ENCODE measurements around the gene CAAP1. TPM values are rescaled to one million over a fixed set of nuclear protein-coding genes. Genes with fewer than 3 reads are reported as not detected.
"Not testable (repeated sequence)": the region's sequence is repeated elsewhere in the genome, so short reads cannot be mapped to it uniquely, and the experiment has no call there.

Gene CAAP1
- total RNA-seq, 1 experiment from 2014 or later, result 24.1 TPM

DNA sequence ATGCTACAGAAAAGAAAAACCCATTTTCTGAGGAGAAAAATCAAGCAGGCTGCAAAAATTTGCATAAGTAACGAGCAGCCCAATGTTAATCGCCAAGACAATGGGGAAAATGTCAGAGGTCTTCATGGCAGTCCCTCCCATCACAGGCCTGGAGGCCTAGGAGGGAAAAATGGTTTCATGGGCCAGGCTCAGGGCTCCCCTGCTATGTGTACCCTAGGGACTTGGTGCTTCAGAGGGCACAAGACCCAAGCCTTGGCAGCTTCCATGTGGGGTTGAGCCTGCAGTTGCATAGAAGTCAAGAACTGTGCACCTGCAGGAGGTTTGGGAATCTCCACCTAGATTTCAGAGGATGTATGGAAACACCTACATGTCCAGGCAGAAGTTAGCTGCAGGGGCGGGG, 10.4 kb downstream of the CAAP1 start:
- DNase-seq, result no peak

DNA sequence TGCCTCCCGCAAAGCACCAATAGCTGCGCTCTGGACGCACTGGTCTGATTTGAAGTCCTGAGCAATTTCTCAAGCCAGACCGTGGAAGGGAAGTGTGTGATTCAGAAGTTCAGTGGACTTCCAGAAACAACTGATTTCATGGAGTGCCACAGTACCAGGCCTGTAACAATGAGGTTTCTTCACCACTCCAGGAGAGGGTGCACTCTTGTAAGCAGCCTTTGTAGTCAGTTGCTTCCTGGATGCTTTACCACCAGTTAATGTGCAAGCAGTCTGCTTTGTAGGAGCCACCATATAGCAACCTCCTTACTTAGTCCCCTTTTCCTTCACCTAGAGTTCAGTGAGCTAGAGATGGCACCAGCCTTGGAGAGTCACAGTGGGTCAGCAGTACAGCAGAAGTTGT, 12.3 kb downstream of the CAAP1 start:
- Histone ChIP-seq H3K4me2 (ENCODE audit: low read length) (no peak overlapping the region), H2AFZ (ENCODE audit: low read length) (no peak overlapping the region), H3K9me2 (replicated peaks; ENCODE audit: low read length) (no peaks in the 10 kb centered on the region), H4K20me1 (ENCODE audit: low read length) (no peaks in the 10 kb centered on the region), H3K9me3 (ENCODE audit: low read length) (no peaks in the 10 kb centered on the region), H3K79me2 (ENCODE audit: low read length) (no peaks in the 10 kb centered on the region), H3K27me3 (ENCODE audit: low read length) (no peaks in the 10 kb centered on the region), H3F3A (ENCODE audit: low read length, unreplicated experiment) (no peaks in the 10 kb centered on the region), H3K4me3 (ENCODE audit: low read length) (no peak overlapping the region), H3K4me1 (ENCODE audit: insufficient read depth, low read length) (no peaks in the 10 kb centered on the region), H3K36me3 (ENCODE audit: low read depth, low read length) (peaks cover 30% of the 10 kb centered on the region), H3K27ac (ENCODE audit: low read length) (no peak overlapping the region), H3K9ac (ENCODE audit: low read length) (no peak overlapping the region)
- CTCF ChIA-PET, result no interaction called here
- intact Hi-C loops (cut with micrococcal nuclease), result no loop called here
- no peak for ATAC-seq
- DNase-seq, result no peak
- TF ChIP-seq EZH2 (IDR thresholded peaks at IDR 0.05; ENCODE audit: low read length, unreplicated experiment) (no peak), EZH2phosphoT487 (IDR thresholded peaks at IDR 0.05; ENCODE audit: borderline replicate concordance, low read length) (no peak)
- TF ChIP-seq, protein P1, sequence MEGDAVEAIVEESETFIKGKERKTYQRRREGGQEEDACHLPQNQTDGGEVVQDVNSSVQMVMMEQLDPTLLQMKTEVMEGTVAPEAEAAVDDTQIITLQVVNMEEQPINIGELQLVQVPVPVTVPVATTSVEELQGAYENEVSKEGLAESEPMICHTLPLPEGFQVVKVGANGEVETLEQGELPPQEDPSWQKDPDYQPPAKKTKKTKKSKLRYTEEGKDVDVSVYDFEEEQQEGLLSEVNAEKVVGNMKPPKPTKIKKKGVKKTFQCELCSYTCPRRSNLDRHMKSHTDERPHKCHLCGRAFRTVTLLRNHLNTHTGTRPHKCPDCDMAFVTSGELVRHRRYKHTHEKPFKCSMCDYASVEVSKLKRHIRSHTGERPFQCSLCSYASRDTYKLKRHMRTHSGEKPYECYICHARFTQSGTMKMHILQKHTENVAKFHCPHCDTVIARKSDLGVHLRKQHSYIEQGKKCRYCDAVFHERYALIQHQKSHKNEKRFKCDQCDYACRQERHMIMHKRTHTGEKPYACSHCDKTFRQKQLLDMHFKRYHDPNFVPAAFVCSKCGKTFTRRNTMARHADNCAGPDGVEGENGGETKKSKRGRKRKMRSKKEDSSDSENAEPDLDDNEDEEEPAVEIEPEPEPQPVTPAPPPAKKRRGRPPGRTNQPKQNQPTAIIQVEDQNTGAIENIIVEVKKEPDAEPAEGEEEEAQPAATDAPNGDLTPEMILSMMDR (conservative IDR thresholded peaks at IDR 0.05; ENCODE audit: low read depth, low read length), result no peak
- no TSS peak for BruUV-seq (replicated peaks)
- POLR2A ChIA-PET (ENCODE audit: unreplicated experiment), result no interaction called here

More for the DNA sequence above, 10.4 kb downstream of the CAAP1 start:
- ATAC-seq, result no peak
- H3K4me2 ChIP-seq (ENCODE audit: low read length), result no peak overlapping the region
- peaks cover 4% of the 10 kb centered on the region for H3K79me2 ChIP-seq (ENCODE audit: low read length)
- no peak overlapping the region for H3K4me3 ChIP-seq (ENCODE audit: low read length)
- H3K27ac ChIP-seq (ENCODE audit: low read length), result no peak overlapping the region
- H3K4me1 ChIP-seq (ENCODE audit: insufficient read depth, low read length), result no peaks in the 10 kb centered on the region
- intact Hi-C loops (cut with micrococcal nuclease), result no loop called here
- no peaks in the 10 kb centered on the region for H3F3A ChIP-seq (ENCODE audit: low read length, unreplicated experiment)
- no peaks in the 10 kb centered on the region for H3K9me2 ChIP-seq (replicated peaks; ENCODE audit: low read length)
- ChIA-PET CTCF (no interaction called here), POLR2A (ENCODE audit: unreplicated experiment) (no interaction called here)
- TF ChIP-seq, protein P1 (conservative IDR thresholded peaks at IDR 0.05; ENCODE audit: low read depth, low read length), result no peak
- TF ChIP-seq EZH2phosphoT487 (IDR thresholded peaks at IDR 0.05; ENCODE audit: borderline replicate concordance, low read length), result no peak
- TF ChIP-seq EZH2 (IDR thresholded peaks at IDR 0.05; ENCODE audit: low read length, unreplicated experiment), result no peak
- no peaks in the 10 kb centered on the region for H3K9me3 ChIP-seq (ENCODE audit: low read length)
- no peaks in the 10 kb centered on the region for H4K20me1 ChIP-seq (ENCODE audit: low read length)
- BruUV-seq (replicated peaks), result no TSS peak
- no peaks in the 10 kb centered on the region for H3K27me3 ChIP-seq (ENCODE audit: low read length)
- peaks cover 30% of the 10 kb centered on the region for H3K36me3 ChIP-seq (ENCODE audit: low read depth, low read length)
- H3K9ac ChIP-seq (ENCODE audit: low read length), result no peak overlapping the region
- no peak overlapping the region for H2AFZ ChIP-seq (ENCODE audit: low read length)

DNA sequence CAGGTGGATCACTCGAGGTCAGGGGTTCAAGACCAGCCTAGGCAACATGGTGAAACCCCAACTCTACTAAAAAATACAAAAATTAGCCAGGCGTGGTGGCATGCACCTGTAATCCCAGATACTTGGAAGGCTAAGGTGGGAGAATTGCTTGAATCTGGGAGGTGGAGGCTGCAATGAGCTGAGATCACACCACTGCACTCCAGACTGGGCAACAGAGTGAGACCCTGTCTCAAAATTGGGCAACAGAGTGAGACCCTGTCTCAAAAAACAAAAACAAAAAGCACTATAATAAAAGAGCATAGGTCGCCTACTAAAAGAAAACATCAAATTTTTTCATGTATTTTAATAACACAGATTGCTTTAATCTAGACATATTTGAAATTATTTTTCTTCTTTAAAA, 17.4 kb downstream of the CAAP1 start:
- H3K27me3 ChIP-seq (ENCODE audit: low read length); H3K27ac ChIP-seq (ENCODE audit: low read length); ATAC-seq; H3K4me3 ChIP-seq (ENCODE audit: low read length); H3K4me2 ChIP-seq (ENCODE audit: low read length); intact Hi-C loops (cut with micrococcal nuclease); H3K9me3 ChIP-seq (ENCODE audit: low read length); H3K9ac ChIP-seq (ENCODE audit: low read length); H3K79me2 ChIP-seq (ENCODE audit: low read length); POLR2A ChIA-PET (ENCODE audit: unreplicated experiment); BruUV-seq (replicated peaks); H2AFZ ChIP-seq (ENCODE audit: low read length); H3K9me2 ChIP-seq (replicated peaks; ENCODE audit: low read length); H4K20me1 ChIP-seq (ENCODE audit: low read length); H3K4me1 ChIP-seq (ENCODE audit: insufficient read depth, low read length); CTCF ChIA-PET; H3K36me3 ChIP-seq (ENCODE audit: low read depth, low read length); DNase-seq; H3F3A ChIP-seq (ENCODE audit: low read length, unreplicated experiment): not testable (repeated sequence)
